Fibroblast of pulmonary artery (primary cell): ENCODE results near the gene TSPOAP1.

Experiments
- DNase-seq: peaks from one replicate; pipeline ENCODE4 v3.0.0-alpha.2; 2010; ENCODE audit warnings: low read depth
- H3K4me3 ChIP-seq: replicated peaks from 2 replicates; pipeline ENCODE4 v1.5.1; 2011; ENCODE audit warnings: low read depth, mild to moderate bottlenecking, control low read depth, low read length, moderate library complexity
- TF ChIP-seq, protein P1 (sequence below): IDR thresholded peaks from 2 replicates; pipeline ENCODE4 v1.5.1; 2011; ENCODE audit warnings: mild to moderate bottlenecking, control low read depth, low read length, inconsistent platforms; ENCODE audit errors: missing control alignments

The TSPOAP1 gene

DNA sequence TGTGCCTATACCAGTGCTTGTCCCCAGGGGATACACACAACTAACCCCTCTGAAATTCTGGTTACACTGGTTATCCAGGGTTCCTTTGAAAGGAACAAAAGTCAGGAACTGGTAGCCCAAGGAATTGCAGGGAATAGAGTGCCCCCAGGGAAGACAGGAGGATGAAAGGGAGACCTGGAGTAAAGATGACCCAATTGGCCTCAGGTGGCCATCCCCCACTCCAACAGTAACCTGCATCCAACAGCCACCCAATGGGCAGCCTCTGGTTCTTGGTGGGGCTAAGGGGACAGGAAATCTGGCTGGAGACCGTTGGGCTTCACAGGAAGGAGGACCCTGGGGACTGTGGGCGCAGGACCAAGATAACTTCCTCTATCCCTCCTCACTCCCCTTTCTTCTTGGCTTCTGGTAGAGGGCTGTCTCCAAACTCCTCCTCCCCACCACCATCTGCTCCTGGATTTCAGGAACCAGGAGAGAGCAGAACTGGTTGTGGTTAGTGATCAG lies 47.0 kb downstream of the TSPOAP1 start:
- H3K4me3 ChIP-seq: no peak overlapping the region
- DNase-seq: no peak
- TF ChIP-seq, protein P1, sequence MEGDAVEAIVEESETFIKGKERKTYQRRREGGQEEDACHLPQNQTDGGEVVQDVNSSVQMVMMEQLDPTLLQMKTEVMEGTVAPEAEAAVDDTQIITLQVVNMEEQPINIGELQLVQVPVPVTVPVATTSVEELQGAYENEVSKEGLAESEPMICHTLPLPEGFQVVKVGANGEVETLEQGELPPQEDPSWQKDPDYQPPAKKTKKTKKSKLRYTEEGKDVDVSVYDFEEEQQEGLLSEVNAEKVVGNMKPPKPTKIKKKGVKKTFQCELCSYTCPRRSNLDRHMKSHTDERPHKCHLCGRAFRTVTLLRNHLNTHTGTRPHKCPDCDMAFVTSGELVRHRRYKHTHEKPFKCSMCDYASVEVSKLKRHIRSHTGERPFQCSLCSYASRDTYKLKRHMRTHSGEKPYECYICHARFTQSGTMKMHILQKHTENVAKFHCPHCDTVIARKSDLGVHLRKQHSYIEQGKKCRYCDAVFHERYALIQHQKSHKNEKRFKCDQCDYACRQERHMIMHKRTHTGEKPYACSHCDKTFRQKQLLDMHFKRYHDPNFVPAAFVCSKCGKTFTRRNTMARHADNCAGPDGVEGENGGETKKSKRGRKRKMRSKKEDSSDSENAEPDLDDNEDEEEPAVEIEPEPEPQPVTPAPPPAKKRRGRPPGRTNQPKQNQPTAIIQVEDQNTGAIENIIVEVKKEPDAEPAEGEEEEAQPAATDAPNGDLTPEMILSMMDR: no peak

DNA sequence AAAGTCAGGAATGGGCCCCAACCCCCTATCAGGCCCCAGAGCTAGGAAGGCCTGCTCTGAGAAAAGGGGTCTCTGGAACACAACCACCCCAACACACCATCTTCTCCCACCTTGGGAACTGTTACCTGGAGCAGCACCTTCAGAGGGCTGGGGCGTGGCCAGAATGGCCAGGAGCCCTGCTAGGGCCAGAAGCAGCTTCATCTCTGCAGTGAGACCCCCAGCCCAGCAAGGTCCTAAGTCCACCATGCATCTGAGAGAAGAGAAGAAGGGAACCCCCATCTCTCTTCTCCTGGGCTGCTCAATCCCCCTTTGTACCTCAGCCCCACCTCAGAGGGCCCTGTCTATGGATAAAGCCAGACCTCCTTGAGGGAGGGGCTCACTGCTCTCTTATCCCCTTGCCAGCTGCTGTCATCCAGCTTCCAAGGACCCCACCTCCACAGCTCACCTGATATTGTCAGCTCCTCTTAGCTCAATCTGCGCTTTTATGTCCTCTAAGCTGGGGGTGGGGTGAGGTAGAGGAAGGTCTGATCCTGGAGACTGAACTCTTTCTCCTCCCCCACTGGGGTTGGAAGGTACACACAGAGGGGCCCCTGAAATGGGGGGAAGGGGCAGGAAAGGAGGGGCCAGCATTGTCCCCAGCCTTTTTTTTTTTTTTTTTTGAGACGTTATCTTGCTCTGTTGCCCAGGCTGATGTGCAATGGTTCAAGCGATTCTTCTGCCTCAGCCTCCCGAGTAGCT lies 47.9 kb downstream of the TSPOAP1 start, which contains the start of gene MPO:
Gene MPO, minus strand, starts transcription at position 456 of the 738 bp plus-strand sequence. Its CDS starts 177 bp downstream, at position 279.
- TF ChIP-seq, protein P1: no peak

DNA sequence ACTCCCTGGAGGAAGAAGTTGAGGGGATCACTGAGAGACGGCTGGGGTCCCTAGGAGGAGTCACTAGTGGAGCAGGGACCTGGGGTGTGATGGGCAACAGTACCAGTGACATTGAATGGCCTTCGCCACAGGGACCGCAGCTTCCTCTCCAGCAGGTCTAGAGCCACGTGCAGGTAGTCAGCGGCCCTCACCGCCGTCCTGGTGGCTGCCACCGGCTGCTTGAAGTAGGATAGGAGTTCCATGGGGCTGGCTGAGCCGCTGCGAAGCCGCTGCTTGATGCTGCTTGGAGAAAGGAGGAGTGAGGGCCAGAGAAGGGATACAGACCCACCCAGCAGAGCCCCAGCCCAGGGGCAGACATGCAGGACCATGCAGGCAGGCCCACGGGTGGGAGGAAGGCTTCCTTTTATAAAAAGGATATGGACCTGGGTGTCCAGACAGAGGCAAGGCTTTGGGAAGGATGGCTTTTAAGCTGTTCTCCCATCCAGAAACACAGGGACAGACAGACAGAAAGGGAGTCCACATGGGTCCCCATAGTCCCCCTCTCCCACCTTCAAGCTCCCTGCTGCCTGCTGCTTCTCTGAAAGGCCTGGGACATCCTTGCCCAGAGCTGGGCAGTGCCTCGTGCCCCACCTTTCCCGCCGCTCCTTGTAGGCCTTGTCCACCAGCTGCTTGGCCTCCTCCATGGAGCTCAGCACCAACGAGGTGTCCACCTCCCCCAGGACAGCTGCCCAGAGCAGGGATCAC lies 48.7 kb downstream of the TSPOAP1 start:
- H3K4me3 ChIP-seq: no peak overlapping the region
- DNase-seq: no peak
- TF ChIP-seq, protein P1: no peak

More for the DNA sequence above, 47.9 kb downstream of the TSPOAP1 start, which contains the start of gene MPO:
- H3K4me3 ChIP-seq: no peak within 1 kb of the TSS
- no peak for DNase-seq

DNA sequence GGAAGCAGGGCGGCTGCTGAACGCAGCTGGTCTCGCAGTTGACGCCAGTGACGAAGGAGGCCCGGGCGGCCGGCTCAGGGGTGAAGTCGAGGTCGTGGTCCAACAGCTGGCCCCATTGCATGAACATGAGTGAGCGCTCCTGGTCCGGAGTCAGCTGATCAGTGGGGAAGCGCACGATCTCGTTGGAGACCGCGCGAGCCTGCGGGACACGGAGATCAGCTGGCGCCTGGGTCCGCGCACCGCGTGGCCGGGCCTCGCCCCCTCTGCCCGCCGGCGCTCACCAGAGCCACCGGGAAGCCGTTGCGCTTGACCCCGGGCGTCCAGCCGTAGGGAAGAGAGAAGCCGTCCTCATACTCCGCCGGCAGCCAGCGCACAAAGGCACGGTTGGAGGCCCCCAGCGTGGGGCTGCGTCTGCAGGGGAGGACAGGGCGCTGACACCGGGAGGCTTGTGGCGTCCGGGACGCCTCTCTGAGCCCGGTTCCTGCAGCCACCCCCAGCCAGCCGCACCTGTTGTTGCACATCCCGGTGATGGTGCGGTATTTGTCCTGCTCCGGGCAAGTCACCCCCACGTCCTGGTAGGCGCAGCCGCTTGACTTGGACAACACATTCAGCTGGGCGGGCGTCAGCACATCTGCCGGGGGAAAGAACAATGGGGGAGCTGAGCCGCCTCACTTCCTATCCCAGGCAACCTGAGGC lies 49.4 kb downstream of the TSPOAP1 start:
- no peak overlapping the region for H3K4me3 ChIP-seq
- TF ChIP-seq, protein P1: no peak
- peak; percentile 23 for DNase-seq

DNA sequence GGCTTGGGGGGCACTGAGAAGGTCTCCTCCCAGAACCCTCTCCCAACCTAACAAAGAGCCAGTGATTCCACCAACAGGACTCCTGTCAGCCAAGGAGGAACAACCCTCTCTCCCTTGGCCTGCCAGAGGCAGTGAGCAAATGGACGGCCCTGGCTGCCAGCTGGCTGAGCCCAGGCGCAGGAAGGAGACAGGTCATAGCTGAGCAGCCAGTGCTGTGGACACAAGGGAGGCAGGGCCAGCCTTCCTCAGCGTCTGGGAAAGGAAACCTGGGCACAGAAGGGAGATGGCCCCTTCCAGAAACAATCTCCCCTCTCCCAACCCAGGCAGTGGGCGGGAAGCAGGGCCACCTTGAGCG lies 50.0 kb downstream of the TSPOAP1 start:
- DNase-seq: no peak
- TF ChIP-seq, protein P1: no peak
- no peak overlapping the region for H3K4me3 ChIP-seq

DNA sequence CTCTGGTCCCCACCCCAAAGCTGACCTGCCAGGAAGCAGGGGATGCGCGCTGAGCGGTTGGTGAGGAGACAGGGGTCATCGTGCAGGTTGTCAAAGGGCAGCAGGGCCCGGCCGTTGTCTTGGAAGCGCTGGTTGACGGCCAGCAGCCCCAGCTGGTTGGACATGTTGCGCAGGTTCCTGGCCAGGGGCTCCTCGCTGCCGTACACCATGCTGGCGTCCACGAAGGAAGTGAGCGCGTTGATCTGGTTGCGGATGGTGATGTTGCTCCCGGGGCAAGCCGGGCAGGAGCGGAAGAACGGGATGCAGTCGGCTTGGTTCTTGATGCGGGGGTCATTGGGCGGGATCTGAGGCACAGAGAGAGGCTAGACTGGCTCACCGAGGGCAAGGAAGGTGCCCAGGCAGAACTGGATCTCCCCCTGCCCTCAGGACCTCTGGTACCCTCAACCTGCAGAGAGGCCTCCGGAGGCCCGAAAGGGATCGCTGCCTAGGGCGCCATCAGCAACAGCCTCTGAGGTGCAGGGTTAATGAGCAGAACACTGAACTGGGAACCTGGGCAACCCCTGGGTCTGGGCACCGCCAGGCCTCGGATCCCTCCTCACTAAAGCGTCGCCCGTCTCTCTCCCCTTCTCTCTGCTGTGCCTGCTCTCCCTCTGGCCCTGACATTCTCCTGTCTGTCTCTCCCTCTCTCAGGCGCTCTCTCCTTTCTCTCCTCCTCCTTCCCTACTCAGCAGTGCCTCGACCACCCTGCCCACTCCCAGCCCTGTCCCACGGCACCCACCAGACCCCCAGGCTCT lies 50.6 kb downstream of the TSPOAP1 start:
- TF ChIP-seq, protein P1: no peak
- no peak overlapping the region for H3K4me3 ChIP-seq
- DNase-seq: no peak
